Measurements from ENCODE around the gene YIF1B. TPM values are rescaled to one million over a fixed set of nuclear protein-coding genes. Genes with fewer than 3 reads are reported as not detected.

The YIF1B gene
- total RNA-seq, 1 donor from 2014 or later: 41.7 TPM

Other genes with a start within 250 kb of the YIF1B start
- not detected for gene DPF1, start 91.7 kb downstream of the YIF1B start, total RNA-seq
- gene PPP1R14A, start 59.6 kb downstream of the YIF1B start, total RNA-seq: 3.9 TPM
- 7.3 TPM for gene SPINT2, start 51.4 kb downstream of the YIF1B start, total RNA-seq
- 0.40 TPM for gene C19orf33, start 11.7 kb downstream of the YIF1B start, total RNA-seq
- gene KCNK6, start 3.9 kb upstream of the YIF1B start, total RNA-seq: 1.4 TPM
- gene CATSPERG, start 19.9 kb upstream of the YIF1B start, total RNA-seq: 4.0 TPM
- gene PSMD8, start 58.6 kb upstream of the YIF1B start, total RNA-seq: 62.5 TPM
- not detected for gene GGN, start 72.1 kb upstream of the YIF1B start, total RNA-seq
- 0.30 TPM for gene SPRED3, start 72.8 kb upstream of the YIF1B start, total RNA-seq
- 8.7 TPM for gene FAM98C, start 87.1 kb upstream of the YIF1B start, total RNA-seq
- gene RASGRP4, start 110.3 kb upstream of the YIF1B start, total RNA-seq: 1.0 TPM
- 0.68 TPM for gene RYR1, start 117.7 kb upstream of the YIF1B start, total RNA-seq

Measured in left lobe of liver (tissue), 1 donor.